ENCODE data around the gene KIF5A.
"Not testable (repeated sequence)": the region's sequence is repeated elsewhere in the genome, so short reads cannot be mapped to it uniquely, and the experiment has no call there.

- TF ChIP-seq POLR2AphosphoS5 (IDR thresholded peaks at IDR 0.05; ENCODE audit: low read depth, low read length); GLMP (CRISPR knock-in tag; IDR thresholded peaks at IDR 0.05; ENCODE audit: borderline replicate concordance); ZNF232 (CRISPR knock-in tag; IDR thresholded peaks at IDR 0.05; ENCODE audit: borderline replicate concordance); MEIS2 (CRISPR knock-in tag; IDR thresholded peaks at IDR 0.05); HOXA3 (CRISPR knock-in tag; IDR thresholded peaks at IDR 0.05); ZNF552 (CRISPR knock-in tag; IDR thresholded peaks at IDR 0.05; ENCODE audit: borderline replicate concordance); MLX (CRISPR knock-in tag; IDR thresholded peaks at IDR 0.05); NR1H2 (CRISPR knock-in tag; IDR thresholded peaks at IDR 0.05; ENCODE audit: borderline replicate concordance, low read depth); MED1 (CRISPR knock-in tag; IDR thresholded peaks at IDR 0.05); MYC (CRISPR knock-in tag; IDR thresholded peaks at IDR 0.05; ENCODE audit: borderline replicate concordance); ELF4 (CRISPR knock-in tag; IDR thresholded peaks at IDR 0.05; ENCODE audit: borderline replicate concordance); MXD3 (CRISPR knock-in tag; IDR thresholded peaks at IDR 0.05); EZH2 (conservative IDR thresholded peaks at IDR 0.05; ENCODE audit: low read depth, low read length): not testable (repeated sequence)
These were observed 35.6 kb upstream of the KIF5A start for GRCh38 chr12:57514246-57514645.
